GM19438 (cell line): ENCODE measurements around the gene CDKN1B.

Source experiments
- ATAC-seq: cut with Tn5 transposase; IDR thresholded peaks from one replicate; pipeline ENCODE4 v1.9.1; 2021; ENCODE audit warnings: low read depth; ENCODE audit not compliant: unreplicated experiment

The CDKN1B gene

DNA sequence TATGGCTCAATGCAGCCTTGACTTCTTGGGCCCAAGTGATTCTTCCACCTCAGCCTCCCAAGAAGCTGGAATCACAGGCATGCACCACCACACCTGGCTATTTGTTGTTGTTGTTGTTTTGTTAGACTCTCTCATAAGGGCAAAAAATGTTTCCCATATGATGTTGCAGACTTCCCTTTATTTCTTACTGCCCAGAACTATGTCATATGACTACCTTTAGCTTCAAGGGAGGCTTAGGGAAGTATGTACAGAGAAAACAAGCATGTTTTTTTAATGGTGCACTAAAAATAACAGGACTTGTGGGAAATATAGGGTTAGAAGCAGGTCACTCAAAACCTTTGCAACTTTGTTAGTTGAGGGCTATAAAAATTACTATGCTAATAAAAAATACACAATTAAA lies 16.9 kb upstream of the CDKN1B start:
- ATAC-seq = no peak

GRCh38 chr12:12701457-12701856 lies 15.7 kb upstream of the CDKN1B start:
- no peak for ATAC-seq

DNA sequence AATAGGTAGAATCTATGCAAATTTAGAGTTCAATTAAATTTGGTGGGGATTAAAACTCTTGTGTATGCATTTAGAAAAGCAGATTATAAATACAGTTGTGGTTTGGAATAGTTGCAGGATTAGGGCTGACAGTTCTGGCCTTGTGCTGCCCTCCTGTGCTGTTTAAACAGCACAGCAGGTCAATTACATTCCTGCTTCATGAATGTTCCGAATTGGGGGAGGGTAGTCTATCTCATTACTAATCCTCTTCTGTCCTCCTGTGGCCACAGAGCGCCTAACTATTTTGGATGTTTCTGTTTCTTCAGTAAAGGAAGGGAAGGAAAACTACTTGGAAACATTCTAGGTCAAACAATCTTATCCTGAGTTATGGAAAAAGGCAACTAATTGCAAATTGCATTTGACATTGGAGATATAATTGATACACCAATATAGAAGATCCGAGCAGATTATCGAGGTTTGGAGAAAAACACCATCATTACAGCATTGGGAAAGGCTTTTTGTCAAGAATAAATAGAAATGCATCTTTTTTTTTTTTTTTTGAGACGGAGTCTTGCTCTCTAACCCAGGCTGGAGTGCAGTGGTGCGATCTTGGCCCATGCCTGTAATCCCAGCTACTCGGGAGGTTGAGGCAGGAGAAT lies 12.5 kb upstream of the CDKN1B start:
- ATAC-seq = no peak

GRCh38 chr12:12705838-12706520 lies 11.2 kb upstream of the CDKN1B start:
- no peak for ATAC-seq

DNA sequence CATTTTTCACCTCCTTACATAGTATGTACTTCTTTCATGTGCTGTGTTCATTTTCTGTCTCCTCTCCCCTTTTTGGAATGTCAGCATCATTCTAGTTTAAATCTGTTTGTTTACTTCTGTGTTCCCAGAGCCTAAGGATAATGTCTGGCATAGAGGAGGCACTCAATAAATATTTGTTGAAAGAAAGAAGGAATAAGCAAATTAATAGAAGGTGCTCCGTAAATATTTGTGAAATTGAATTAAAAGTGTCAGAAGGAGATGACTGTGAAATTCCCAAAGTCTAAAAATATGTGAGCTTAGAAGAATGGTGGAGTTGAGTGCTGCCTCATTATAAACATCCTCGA lies 3.3 kb upstream of the CDKN1B start:
- ATAC-seq = no peak

- peak; percentile 24 for ATAC-seq
These were observed 2.7 kb upstream of the CDKN1B start for GRCh38 chr12:12714276-12715021.

DNA sequence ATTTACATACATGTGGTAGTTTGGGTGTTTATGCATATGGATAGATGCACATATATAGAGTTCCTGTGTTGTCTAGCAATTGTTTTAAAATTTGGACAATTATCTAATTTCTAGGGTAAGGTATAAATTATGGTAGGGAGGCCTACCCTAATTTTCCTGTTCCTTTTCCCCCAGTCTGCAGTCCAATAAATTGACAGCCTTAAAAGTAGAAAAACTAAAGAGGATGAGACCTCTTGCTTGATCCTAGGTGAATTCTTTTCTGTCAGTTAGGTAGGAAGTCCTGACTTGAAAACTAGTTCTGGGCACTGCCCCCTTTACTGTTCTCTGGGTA lies 2.1 kb upstream of the CDKN1B start:
- no peak for ATAC-seq

DNA sequence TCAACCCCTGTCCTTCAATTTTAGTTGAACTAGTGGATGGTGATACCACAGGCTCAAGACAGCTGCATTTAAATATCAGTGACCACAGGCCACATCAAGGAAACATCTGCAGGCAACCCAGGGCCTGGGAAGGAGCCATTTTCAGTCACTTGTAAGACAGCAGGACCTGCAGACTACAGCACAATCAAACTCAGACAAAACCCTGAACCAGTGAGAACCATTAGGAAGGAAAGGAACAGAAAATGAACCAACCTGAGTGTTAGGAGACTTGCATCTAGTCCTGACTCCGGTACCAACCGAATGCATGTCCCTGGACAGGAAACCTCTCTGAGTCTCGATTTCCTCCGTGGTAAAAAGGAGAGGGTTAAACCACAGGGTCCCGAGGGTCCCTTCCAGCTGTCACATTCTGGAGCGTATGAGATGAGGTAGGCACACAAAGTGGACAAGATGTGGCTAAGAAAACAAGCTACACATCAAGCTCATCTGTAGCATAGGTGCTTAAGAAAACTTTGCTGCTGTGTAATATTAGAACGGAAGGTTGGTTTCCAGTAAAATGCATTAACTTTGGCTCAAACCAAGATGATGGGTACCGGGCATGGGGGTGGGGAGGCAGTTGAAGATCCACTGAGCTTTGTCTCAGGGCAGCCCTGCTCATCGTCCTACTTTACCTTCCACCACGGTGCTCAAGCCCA lies 1.6 kb upstream of the CDKN1B start:
- peak; percentile 28 for ATAC-seq

- no peak for ATAC-seq
These were observed 896 bp upstream of the CDKN1B start for GRCh38 chr12:12716151-12716792.

- ATAC-seq = no peak
These were observed 615 bp downstream of the CDKN1B start for GRCh38 chr12:12717586-12718380.

DNA sequence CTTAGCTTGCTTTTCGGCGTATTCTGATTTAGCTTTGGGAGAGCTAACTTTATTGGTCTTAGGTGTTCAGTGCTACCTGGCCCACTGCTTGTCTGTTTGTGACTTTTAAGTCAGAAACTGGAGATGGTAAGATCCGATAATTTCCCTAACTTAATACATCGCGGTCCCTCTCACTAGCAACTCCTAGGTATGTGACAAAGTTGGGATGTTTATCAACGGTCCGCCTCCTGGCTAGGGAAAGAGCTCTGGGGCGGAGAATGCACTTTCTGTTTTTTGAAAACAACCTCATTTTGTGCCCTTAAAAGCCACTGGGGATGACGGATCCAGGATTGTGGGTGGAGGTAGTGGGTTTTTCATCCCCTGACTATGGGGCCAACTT lies 1.2 kb downstream of the CDKN1B start:
- no peak for ATAC-seq

DNA sequence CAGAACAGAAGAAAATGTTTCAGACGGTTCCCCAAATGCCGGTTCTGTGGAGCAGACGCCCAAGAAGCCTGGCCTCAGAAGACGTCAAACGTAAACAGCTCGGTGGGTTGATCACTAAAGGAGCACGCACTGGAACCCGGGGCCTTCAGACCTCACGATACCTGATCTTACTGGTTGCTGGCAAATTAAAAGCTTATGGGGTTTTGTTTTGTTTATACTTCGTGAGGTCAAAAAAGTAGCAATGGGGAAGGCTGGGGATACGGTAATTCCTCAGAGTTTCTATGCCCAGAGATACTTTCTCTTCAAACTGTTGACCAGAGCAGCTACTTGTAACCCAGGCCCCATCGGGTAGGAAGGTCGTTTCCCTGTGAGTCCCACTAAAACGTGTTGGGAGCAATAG lies 1.7 kb downstream of the CDKN1B start:
- ATAC-seq = no peak

DNA sequence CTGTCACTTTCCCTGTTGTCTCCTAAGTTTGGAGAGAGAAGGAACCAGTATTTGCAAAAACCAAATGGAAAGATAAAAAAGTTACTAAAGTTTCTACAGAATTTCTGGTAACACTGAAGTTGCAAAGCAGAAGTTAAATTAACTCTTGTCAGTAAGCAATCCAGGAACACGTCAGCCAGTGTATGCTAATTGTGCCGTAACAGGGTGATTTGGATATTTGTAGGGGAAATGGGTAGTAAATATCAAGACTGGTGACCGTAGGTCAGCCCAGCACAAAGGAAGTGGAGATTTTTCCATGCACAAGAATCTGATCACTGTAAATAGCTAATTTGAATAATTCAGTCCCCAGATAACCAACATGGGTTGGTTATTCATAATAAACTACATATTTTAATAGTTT lies 2.3 kb downstream of the CDKN1B start:
- no peak for ATAC-seq

GRCh38 chr12:12720052-12720451 lies 2.9 kb downstream of the CDKN1B start:
- no peak for ATAC-seq

DNA sequence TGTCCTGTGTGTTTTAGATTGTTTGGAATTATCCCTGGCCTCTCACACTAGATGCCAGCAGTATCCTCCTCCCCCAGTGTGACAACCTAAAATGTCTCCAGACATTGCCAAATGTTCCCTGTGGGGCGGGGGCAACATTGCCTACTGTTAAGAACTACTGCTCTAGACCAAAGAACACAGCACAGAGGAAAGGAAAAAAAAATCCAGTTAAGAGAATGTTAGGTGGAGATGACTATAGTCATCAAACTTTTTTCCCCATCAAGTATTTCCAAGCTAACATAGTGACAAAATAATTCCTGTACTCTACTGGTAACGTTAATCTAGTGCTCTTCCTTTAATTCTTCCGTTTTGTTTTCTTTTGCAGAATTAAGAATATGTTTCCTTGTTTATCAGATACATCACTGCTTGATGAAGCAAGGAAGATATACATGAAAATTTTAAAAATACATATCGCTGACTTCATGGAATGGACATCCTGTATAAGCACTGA lies 3.5 kb downstream of the CDKN1B start:
- no peak for ATAC-seq

- ATAC-seq = no peak
These were observed 4.1 kb downstream of the CDKN1B start for GRCh38 chr12:12721176-12721751.

DNA sequence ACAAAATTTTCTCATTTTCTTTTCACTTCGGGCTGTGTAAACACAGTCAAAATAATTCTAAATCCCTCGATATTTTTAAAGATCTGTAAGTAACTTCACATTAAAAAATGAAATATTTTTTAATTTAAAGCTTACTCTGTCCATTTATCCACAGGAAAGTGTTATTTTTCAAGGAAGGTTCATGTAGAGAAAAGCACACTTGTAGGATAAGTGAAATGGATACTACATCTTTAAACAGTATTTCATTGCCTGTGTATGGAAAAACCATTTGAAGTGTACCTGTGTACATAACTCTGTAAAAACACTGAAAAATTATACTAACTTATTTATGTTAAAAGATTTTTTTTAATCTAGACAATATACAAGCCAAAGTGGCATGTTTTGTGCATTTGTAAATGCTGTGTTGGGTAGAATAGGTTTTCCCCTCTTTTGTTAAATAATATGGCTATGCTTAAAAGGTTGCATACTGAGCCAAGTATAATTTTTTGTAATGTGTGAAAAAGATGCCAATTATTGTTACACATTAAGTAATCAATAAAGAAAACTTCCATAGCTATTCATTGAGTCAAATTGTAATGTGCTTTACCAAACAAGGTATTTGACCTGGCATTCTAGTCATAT lies 4.8 kb downstream of the CDKN1B start:
- no peak for ATAC-seq

DNA sequence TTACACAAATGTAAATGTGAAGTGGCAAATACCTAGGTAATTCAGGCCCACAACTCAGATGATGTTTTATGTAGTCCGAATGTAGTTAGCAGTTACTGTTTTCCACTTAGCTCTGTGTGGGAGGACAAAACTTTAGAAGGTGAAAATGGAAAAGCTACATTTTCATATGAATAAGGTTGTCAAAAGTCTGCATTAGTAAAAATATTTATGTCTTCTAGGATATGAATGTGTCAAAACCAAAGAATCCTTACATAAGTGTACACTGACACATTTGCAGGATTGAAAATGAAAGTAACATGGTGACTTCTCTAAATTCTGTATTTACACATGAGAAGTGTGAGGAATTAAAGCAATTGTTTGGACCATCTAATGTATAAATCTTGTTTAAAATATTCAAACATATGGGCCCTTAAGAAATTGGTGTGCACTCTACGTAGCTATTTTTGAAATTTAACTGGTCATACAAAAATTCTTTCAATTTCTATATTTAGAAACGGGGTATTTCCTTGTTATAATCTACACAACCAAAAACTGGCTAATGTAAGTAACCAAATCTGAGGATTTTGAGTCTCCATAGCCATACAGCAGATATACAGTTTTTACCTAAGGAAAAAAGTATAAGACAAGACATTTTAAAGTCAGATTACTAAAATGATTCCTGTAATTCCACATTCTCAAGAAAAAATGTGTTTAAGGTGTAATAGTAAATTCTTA lies 5.4 kb downstream of the CDKN1B start:
- no peak for ATAC-seq
